Measurements from ENCODE around the gene SSTR3. TPM values are rescaled to one million over a fixed set of nuclear protein-coding genes. Genes with fewer than 3 reads are reported as not detected.

SSTR3 gene
- total and polyA plus RNA-seq, 2 of the 4 experiments (the other 2 are of a cell fraction), result under 0.01 to 0.07 TPM

DNA sequence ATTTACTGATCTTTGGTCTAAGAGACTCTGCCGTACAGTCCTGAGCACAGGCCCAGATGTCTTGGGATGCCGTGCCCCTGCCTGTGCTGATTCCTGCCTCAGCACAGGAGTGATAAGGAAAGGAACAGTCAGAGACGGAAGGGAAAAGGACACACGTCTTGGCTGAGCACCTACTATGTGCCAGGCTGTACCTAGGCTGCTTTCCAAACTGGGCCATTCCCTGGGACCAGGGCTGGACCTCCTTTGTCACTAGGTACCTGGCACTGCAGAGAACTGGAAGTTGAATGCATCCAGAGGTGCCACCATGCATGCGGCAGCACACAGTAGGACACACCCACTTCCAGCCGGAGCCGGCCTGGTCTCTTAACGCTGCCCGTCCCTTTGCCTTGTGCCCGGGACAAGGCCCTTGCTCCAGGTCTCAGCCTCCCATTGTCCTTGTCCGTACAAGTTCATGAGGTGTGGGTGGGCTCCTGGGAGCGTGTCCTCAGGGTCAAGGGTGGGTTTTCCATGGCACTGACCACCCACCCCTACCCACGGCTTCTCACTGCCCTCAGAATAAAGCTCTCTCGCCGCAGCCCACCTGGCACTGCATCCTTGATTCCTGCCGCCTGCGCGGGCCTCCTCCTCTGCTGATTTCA lies 1.1 kb upstream of the SSTR3 start:
- H2AFZ ChIP-seq (replicated peaks; ENCODE audit: low read length, poor library complexity), result no peak overlapping the region
- H3K14ac ChIP-seq (replicated peaks; ENCODE audit: low read depth, low read length), result no peak overlapping the region
- DNase-seq (no peak), ATAC-seq (ENCODE audit: low read depth) (no peak)
- H3K9ac ChIP-seq (ENCODE audit: low read depth, low read length), result no peak overlapping the region
- H4K91ac ChIP-seq (ENCODE audit: insufficient read depth, low read depth, low read length), result no peak overlapping the region
- no peak overlapping the region for H2BK20ac ChIP-seq (ENCODE audit: low read depth, low read length)
- no peak overlapping the region for H4K8ac ChIP-seq (ENCODE audit: low read depth in 2 of 2, low read length in 2 of 2)
- H4K20me1 ChIP-seq (ENCODE audit: insufficient read depth, low read length), result no peaks in the 10 kb centered on the region
- 70% methylated on average over 3 of the region's 18 CpGs; no CpG with 5 or more reads in 1 of the 2 experiments for WGBS, 2 experiments (ENCODE audit: extremely low coverage in 2 of 2, insufficient read length in 1 of 2)
- no peaks in the 10 kb centered on the region for H3K36me3 ChIP-seq (ENCODE audit: control insufficient read depth, insufficient read depth, low read length)
- H3K27ac ChIP-seq (ENCODE audit: insufficient read depth, low read length), result no peak overlapping the region
- in situ Hi-C loops (cut with MboI; ENCODE audit: low sequenced_read_pairs), result no loop called here
- no peak overlapping the region for H3K4me3 ChIP-seq (ENCODE audit: insufficient read depth, low read depth, low read length)
- no peak for TF ChIP-seq RFX5 (IDR thresholded peaks at IDR 0.05; ENCODE audit: low read depth, low read length)
- TF ChIP-seq, protein P1, sequence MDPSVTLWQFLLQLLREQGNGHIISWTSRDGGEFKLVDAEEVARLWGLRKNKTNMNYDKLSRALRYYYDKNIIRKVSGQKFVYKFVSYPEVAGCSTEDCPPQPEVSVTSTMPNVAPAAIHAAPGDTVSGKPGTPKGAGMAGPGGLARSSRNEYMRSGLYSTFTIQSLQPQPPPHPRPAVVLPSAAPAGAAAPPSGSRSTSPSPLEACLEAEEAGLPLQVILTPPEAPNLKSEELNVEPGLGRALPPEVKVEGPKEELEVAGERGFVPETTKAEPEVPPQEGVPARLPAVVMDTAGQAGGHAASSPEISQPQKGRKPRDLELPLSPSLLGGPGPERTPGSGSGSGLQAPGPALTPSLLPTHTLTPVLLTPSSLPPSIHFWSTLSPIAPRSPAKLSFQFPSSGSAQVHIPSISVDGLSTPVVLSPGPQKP (IDR thresholded peaks at IDR 0.05; ENCODE audit: borderline replicate concordance, low read depth, low read length), result no peak
- no peak for TF ChIP-seq MAZ (IDR thresholded peaks at IDR 0.05; ENCODE audit: borderline replicate concordance, low read depth, low read length)
- no peak overlapping the region for H3K23ac ChIP-seq (ENCODE audit: low read depth, low read length)
- H2BK120ac ChIP-seq (ENCODE audit: low read depth, low read length), result no peak overlapping the region
- no peak overlapping the region for H3K18ac ChIP-seq (ENCODE audit: low read depth, low read length)
- H4K5ac ChIP-seq (ENCODE audit: low read depth, low read length), result no peak overlapping the region
- no peak overlapping the region for H3K56ac ChIP-seq (ENCODE audit: extremely low read depth, insufficient read depth, low read length)
- no peak overlapping the region for H3K4ac ChIP-seq (ENCODE audit: low read depth, low read length)
- no peak overlapping the region for H2BK15ac ChIP-seq (ENCODE audit: low read depth, low read length)
- dilution Hi-C loops (cut with HindIII; ENCODE audit: low sequenced_read_pairs, unreplicated experiment), result no loop called here
- peaks cover 4% of the 10 kb centered on the region; the same call in 1 of the 2 replicates for H3K4me1 ChIP-seq (ENCODE audit: control insufficient read depth, insufficient read depth, low read length)
- CTCF ChIA-PET, result no interaction called here
- H3K79me1 ChIP-seq (ENCODE audit: low read depth in 1 of 2, low read length in 2 of 2), result no peaks in the 10 kb centered on the region
- H3K27me3 ChIP-seq (ENCODE audit: control insufficient read depth, insufficient read depth, low read length), result peaks cover 72% of the 10 kb centered on the region
- no peak overlapping the region for H2AK9ac ChIP-seq (replicated peaks; ENCODE audit: low read depth, low read length, poor library complexity)
- intact Hi-C loops (cut with micrococcal nuclease), result no loop called here
- H2BK5ac ChIP-seq (ENCODE audit: low read depth, low read length, poor library complexity, severe bottlenecking), result no peak overlapping the region
- H2AK5ac ChIP-seq (ENCODE audit: low read depth, low read length), result no peak overlapping the region
- BruUV-seq (replicated peaks), result no TSS peak
- H3K9me1 ChIP-seq (ENCODE audit: insufficient read depth, low read length), result no peaks in the 10 kb centered on the region
- no peaks in the 10 kb centered on the region for H3K9me3 ChIP-seq (ENCODE audit: control insufficient read depth, insufficient read depth, low read length)
- H3K4me2 ChIP-seq (ENCODE audit: low read depth, low read length), result no peak overlapping the region
- POLR2A ChIA-PET (ENCODE audit: unreplicated experiment), result no interaction called here
